ENCODE data around the gene CHCHD4.

Gene CHCHD4

GRCh38 chr3:14124615-14125192 lies at the start of gene CHCHD4, which contains the start of gene TMEM43:
Gene CHCHD4, minus strand, starts transcription at chr3:14124870. Its CDS starts 194 bp downstream, at chr3:14124676.
Gene TMEM43, plus strand, starts transcription at chr3:14125052. Its CDS starts 142 bp downstream, at chr3:14125194.
- DNase-seq (ENCODE audit: low read depth) = peak; percentile 98

DNA sequence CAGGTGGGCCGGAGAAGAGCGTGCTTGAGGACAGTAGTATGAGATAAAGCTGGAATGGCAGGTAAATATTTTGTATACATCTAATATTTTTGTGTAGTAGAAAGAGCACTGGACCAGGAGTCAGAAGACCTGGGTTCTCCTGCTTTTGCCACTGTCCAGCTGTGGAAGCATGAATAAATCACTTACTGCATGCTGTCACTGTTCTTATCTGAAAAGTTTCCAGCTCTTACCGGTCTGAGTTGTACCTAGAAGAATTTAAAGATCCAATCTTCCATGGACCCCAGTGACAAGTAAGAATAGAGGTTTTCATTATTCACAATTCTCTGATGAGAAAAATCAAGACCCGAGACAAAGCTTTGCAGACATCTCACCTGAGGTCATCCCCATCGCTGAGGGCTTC lies 47.8 kb upstream of the CHCHD4 start:
- DNase-seq (ENCODE audit: low read depth) = no peak

DNA sequence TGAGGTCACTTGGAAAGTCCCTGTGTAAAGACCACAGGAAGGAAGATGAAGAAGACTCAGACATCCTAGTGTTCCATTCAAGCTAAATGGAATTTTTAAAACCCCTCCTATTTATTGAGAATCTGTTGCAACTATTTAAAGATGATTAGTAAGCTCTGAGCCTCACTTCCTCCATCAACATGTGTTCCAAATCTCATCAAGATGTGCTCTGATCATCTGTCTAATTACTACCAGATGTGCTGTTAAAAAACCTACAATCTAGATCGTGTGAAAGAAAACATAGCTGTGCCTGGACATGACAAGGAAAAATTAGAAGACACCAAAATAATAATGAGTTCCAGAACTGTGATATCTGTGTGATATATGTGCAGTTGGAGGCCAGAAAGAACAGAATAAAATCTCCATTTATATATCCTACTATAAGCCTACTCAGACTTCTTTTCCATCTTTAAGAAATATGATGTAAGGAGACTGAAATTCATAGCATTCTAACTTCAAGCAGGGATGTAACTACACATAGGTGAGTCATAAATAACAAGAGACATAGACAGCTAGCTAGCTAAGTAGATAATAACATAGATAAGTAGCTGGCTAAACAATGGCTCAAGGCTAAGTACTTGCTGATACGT lies 46.0 kb upstream of the CHCHD4 start:
- no peak for DNase-seq (ENCODE audit: low read depth)

- DNase-seq (ENCODE audit: low read depth) = no peak
These were observed 45.2 kb upstream of the CHCHD4 start for GRCh38 chr3:14169871-14170270.

- no peak for DNase-seq (ENCODE audit: low read depth)
These were observed 44.8 kb upstream of the CHCHD4 start for GRCh38 chr3:14169435-14169834.

GRCh38 chr3:14166877-14167603 lies 42.4 kb upstream of the CHCHD4 start:
- no peak for DNase-seq (ENCODE audit: low read depth)

GRCh38 chr3:14162178-14162577 lies 37.5 kb upstream of the CHCHD4 start:
- DNase-seq (ENCODE audit: low read depth) = no peak

DNA sequence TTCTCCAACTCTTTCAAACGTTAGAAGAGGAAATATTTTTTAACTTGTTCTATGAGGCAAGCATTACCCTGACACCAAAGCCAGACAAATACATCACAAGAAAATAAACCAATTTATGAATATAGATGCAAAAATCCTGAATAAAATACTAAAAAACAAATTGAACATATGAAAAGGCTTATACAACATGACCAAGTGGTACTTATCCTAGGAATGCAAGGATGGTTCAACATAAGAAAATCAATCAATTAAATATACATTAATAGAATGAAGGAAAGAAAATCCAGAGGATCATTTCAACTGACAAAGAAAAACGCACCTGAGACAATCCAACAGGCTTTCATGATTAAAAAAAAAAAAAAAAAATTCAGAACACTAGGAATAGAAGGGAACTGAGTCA lies 36.6 kb upstream of the CHCHD4 start:
- DNase-seq (ENCODE audit: low read depth) = no peak

DNA sequence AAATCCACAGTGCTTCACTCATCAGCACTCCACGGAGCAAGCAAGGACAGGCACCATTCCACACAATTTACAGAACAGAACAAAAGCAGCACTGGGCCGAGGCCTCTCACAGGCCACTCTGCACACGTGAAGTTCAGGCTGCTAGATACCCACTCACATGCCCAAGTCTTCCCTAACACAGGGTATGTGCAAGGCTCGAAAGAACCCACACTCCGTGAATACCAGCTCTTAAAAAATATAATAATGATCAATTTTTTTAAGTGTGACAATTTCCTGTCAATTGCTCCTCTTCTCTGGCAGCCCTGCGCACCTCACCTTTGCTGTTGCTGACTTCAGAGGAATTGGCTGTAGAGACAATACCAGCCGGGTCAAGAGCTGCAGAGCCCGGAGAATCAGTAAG lies 34.8 kb upstream of the CHCHD4 start:
- DNase-seq (ENCODE audit: low read depth) = no peak

DNA sequence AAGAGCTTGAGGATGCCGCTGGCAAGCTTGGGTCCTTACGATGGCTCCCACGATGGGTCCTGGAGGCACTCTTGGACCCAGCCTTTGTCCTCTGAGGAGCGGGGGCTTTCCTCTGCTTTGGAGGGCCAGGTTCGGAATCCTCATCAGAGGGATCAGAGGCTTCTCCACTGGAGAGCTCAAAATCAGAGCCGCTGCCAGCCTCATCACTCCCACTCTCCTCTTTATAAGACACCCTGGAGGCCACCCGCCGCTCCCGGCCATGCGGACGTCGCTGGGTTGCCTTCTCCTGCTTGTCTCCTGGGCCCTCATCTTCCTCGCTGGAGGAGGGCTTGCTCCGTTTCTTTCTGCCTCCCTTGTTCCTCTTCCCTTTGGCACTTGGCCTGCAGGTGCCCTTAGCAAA lies 33.7 kb upstream of the CHCHD4 start:
- no peak for DNase-seq (ENCODE audit: low read depth)

- no peak for DNase-seq (ENCODE audit: low read depth)
These were observed 33.3 kb upstream of the CHCHD4 start for GRCh38 chr3:14157951-14158350.

DNA sequence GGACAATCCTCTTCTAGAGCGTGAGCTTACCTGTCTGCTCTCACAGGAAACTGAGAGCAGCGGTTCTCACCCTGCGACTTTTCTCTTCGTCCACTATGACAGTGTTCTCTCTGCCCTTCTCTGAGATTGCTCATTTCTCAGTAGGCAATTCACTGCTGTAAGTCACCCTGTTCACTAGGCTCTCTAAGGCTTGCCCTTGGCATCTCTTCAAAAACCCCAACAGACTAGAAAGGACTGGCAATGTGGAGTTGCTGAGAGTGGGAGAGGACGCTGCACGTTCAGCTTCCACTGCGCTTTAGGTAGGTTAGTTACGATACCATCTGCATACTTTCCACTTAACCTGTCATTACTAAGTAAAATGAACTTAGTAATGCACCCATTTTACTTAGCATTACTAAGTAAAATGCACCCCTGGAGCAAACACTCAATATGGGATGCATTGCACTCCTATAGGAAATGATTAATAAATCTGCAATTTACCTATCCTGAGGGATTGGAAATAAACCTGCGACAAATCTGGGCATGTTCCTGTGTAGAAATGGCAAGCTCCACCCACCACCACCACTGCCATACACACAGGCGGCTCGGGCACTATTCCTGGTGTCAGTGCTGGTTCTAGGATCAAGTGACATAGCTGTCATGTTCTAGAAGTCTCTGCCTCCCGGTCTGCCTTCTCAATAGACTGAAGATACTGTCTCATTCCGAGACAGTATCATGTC lies 32.3 kb upstream of the CHCHD4 start:
- no peak for DNase-seq (ENCODE audit: low read depth)

- no peak for DNase-seq (ENCODE audit: low read depth)
These were observed 31.5 kb upstream of the CHCHD4 start for GRCh38 chr3:14156201-14156600.

DNA sequence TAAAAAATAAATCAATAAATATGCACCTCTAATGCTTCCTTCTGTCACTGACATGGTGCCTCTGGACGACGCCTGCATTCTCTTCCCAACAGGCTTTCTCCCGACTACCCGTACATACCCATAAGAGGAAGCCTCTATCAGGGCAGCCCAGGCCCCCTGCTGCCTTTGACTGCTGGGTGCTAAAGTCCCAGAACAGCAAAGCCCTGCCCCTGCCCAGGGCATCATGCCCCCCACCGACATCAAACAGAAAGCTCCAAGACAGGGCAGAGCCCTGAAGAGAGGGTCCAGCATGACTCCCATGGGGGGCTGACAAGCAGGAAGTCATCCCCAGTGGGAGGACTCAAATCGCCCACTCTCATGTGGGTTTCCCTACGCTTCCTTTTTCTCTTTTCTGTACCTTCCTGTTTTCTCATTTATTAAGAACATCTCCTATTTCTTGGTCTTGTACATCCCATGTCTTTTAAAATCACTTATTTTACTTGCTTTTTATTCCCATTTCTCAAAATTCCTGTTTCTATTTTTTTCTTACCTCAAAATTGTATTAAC lies 30.3 kb upstream of the CHCHD4 start:
- no peak for DNase-seq (ENCODE audit: low read depth)

DNA sequence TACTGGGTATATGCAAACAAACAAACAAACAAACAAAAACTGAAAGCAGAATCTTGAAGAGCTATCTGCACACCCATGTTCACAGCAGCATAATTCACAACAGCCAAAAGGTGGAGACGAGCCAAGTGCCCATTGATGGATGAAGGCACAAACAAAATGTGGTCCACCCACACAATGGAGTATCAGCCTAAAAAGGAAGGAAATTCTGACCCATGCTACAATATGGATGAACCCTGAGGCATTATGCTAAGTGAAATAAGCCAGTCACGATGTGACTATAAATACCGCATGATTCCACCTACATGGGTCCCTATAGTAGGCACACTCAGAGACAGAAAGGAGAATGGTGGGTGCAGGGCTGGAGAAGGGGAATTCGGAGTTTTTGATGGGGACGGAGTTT lies 29.6 kb upstream of the CHCHD4 start:
- DNase-seq (ENCODE audit: low read depth) = no peak

DNA sequence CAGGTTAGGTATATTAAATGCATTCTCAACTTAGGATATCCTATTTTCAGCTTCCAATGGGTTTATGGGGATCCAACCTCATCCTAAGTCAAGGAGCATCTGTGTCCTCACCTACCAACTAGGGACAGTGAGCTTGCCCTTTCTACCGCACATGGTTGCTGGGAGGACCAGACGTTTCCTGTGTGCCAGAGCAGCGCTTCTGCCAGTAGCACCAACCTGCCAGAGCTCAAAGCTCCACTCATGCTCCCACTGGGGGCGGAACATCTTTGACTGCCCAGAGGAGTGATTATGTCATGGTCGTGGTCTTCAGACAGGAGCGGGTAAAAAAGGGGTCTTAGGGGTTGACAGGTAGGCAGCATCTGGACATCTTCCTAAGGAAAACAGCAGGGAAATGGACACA lies 29.0 kb upstream of the CHCHD4 start:
- no peak for DNase-seq (ENCODE audit: low read depth)

- no peak for DNase-seq (ENCODE audit: low read depth)
These were observed 28.3 kb upstream of the CHCHD4 start for GRCh38 chr3:14152963-14153355.

DNA sequence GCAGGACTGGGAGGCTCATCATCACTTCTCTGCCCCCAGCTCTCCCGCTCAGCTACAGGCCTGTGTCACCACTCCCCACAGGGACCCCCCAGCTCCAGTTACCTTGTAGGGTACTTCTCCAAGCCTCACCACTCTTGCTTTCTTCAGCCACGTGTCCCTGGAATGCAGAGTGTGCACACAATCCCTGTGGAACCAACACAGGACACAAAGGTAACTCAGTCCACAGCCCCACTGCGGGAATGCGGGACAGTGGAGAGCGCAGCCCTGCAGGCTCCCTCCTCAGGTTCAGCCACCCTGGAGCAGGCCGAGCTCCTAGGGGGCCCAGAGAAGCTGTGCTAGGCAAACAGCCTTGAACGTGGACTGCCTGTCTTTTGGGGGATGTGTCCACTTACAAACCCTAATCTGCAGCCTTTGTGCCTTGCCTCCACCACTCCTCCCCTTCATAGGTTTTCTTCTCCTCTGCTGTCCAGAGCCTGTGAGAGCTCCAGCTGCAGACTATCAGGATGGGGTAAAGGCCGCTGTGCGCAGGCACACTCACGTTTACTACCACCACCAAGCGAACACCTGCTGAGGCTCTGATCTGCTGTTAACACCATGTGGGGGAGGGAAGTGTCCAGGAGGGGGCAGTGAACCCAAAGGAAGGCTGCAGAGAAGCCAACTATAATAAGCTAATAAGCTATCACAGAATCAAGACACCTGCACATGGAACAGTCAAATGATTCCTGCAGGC lies 27.7 kb upstream of the CHCHD4 start:
- DNase-seq (ENCODE audit: low read depth) = no peak

DNA sequence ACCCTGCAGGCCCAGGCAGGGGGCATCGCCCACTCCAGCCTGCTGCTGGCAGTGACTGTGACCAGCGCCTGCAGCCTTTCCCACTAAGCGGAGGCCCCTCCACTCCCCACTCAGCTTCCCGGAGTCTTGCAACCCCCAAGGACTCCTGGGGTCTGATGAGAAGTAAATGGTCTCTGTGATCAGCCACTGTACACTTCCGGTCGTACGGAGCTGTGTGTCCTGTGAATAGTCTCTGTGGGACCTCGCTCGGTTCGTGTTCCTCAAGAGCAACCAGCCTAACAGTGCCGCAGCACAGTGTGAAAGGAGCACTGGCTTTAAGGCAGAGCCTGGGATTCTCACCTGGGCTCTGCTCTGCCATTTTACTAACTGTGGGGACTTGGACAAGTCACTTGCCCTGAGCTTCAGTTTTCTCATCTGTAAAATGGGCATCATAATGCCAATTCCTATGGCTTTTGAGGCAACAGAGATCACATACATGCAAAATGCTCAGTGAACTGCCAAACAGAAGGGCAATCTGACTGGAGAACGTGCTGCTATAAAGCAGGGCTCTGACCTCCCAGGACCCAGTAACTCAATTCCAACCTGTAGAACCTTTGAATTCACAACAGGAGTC lies 26.9 kb upstream of the CHCHD4 start:
- no peak for DNase-seq (ENCODE audit: low read depth)

DNA sequence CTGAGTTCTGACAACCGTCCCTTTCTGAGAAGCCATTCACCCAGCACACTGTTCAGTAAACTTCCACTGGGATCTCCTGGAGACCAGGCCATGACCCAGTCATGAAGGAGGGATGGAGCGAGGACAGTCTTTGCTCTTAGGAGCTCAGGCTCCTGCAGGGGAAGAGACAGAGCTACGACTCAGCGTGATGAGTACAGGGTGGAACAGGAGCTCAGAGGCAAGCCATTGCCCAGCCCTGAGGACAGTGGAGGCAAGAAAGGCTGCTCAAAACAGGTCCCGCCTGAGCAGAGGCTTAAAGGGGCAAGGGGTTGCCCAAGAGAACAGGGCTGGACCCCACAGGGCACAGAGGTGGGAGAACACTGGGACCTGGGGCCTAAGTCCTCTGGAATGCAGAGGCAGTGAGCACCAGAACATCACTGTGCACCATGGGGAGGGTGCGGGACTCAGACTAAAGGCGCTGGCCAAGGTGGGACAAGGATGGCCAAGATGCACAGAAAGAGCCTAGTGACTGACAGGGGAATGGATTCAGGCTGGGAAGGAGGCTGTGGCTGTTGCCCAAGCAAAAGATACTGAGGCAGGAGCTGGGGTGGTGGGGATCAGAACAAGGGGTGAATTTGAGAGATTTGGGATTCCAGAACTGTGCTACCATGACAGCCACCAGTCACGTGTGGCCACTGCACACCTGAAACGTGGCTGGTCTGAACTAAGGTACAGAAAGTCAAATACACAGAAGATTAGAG lies 26.0 kb upstream of the CHCHD4 start:
- no peak for DNase-seq (ENCODE audit: low read depth)

DNA sequence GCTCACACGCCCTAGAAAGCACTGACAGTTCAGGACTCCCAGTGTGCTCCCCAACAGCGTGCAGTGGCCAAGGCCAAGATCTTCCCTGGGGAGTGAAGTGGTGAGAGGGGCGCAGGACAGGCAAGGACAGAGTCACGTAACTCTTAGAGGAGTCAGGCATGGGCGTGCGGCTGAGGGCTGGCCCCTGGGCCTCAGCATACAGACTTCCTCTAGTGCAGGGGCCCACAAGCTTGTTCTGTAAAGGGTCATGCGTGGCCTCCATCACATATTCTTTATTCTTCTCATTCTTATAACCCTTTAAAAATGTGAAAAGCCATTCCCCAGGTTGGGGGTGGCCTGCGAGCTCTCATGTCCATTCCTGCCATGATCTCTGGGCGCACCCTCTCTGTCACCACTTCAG lies 25.4 kb upstream of the CHCHD4 start:
- no peak for DNase-seq (ENCODE audit: low read depth)

Measured in activated T-cell treated with anti-CD3 and anti-CD28 coated beads for 1 hour (primary cell).